ENCODE data around the gene CHKB. TPM values are rescaled to one million over a fixed set of nuclear protein-coding genes. Genes with fewer than 3 reads are reported as not detected.

CHKB gene
- polyA plus RNA-seq, 1 experiment = 22.5 TPM

DNA sequence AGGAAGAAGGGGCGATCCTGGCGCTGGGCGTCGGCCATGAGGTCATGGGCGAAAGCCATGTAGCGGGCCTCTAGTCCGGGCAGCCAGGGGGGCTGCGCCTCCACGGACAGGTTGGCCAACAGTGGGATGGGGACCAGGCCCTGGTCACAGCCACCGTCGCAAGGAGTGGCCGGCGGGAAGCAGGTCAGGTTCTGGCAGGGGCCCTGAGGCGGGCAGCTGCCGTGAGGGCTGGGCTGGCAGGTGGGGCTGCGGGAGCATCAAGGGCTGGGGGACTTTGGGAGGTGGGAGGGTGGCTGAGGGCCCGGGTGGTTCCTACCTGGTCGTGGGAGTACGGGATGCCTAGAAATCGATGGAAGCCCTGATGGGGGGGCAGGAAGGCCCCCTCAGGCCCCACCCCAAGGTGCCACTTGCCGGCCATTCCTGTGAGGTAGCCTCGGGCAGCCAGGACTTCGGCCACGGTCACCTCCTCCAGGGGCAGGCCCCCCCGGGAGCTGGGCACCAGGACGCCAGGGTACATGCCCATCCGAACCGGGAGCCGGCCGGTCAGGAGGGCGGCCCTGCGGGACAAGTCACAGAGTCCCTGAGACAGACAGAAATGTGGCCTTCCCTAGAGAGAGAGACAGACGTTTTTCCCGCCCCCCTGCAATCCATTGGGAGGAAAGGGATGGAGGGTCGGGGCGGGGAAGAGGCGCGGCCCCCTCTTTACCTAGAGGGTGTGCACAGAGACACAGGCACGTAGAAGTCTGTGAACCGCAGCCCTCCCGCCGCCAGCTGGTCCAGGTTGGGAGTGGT, 44.4 kb upstream of the CHKB start:
- Histone ChIP-seq H3K27ac (ENCODE audit: low read depth, low read length) (no peak overlapping the region), H3K27me3 (ENCODE audit: control insufficient read depth, insufficient read depth, low read length) (peaks cover 3% of the 10 kb centered on the region), H3K4me3 (ENCODE audit: low read depth, low read length) (peak overlapping the region; percentile 84), H3K9me3 (ENCODE audit: control insufficient read depth, insufficient read depth, low read length) (no peaks in the 10 kb centered on the region; the same call in 1 of the 2 replicates)
- no peak for DNase-seq (ENCODE audit: low read depth, low spot score)
- TF ChIP-seq, protein P1, sequence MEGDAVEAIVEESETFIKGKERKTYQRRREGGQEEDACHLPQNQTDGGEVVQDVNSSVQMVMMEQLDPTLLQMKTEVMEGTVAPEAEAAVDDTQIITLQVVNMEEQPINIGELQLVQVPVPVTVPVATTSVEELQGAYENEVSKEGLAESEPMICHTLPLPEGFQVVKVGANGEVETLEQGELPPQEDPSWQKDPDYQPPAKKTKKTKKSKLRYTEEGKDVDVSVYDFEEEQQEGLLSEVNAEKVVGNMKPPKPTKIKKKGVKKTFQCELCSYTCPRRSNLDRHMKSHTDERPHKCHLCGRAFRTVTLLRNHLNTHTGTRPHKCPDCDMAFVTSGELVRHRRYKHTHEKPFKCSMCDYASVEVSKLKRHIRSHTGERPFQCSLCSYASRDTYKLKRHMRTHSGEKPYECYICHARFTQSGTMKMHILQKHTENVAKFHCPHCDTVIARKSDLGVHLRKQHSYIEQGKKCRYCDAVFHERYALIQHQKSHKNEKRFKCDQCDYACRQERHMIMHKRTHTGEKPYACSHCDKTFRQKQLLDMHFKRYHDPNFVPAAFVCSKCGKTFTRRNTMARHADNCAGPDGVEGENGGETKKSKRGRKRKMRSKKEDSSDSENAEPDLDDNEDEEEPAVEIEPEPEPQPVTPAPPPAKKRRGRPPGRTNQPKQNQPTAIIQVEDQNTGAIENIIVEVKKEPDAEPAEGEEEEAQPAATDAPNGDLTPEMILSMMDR (IDR thresholded peaks at IDR 0.05; ENCODE audit: low read depth, low read length) = no peak
- ChIA-PET POLR2A (interaction anchor here (1.5 kb wide), 1 partner anchor 101 kb away, joined by 11 read pairs; the partner anchor contains the start of gene SCO2), CTCF (interaction anchor here (0.8 to 1.7 kb wide), 5 partner anchors 64 to 101 kb away, joined by 3 to 7 read pairs (median 4); partner anchors contain the start of genes SCO2 and SYCE3)

DNA sequence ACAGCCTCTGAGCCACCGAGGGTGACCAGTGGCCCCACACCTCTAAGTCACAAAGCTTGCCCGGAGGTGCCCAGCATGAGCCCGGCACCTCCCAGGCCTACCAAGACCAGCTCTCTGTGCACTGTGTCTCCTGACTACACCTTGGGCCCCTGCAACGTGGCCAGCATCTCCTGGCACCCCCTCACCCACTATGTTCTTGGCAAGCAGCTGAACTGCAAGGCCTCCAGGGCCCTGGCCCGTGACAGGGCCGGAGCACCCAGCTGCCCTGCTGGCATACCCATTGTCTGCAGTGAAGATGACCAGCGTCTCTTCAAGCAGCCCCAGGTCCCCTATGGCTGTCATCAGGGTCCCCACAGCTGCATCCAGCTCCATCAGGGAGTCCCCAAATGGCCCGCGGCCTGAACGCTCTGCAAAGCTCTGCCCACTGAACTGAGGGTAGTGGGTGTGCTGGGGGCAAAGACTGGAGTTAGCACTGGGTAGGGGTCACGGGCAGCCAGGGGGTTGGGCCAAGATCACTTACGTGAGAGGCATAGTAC, 43.7 kb upstream of the CHKB start:
- TF ChIP-seq, protein P1 (IDR thresholded peaks at IDR 0.05; ENCODE audit: low read depth, low read length) = no peak
- ChIA-PET CTCF (interaction anchor here (0.9 kb wide), 1 partner anchor 101 kb away, joined by 3 read pairs; the partner anchor contains the start of gene SCO2), POLR2A (no interaction called here)
- H3K27me3 ChIP-seq (ENCODE audit: control insufficient read depth, insufficient read depth, low read length) = peaks cover 3% of the 10 kb centered on the region
- no peaks in the 10 kb centered on the region; the same call in 1 of the 2 replicates for H3K9me3 ChIP-seq (ENCODE audit: control insufficient read depth, insufficient read depth, low read length)
- no peak overlapping the region for H3K4me3 ChIP-seq (ENCODE audit: low read depth, low read length)
- H3K27ac ChIP-seq (ENCODE audit: low read depth, low read length) = no peak overlapping the region
- DNase-seq (ENCODE audit: low read depth, low spot score) = no peak

DNA sequence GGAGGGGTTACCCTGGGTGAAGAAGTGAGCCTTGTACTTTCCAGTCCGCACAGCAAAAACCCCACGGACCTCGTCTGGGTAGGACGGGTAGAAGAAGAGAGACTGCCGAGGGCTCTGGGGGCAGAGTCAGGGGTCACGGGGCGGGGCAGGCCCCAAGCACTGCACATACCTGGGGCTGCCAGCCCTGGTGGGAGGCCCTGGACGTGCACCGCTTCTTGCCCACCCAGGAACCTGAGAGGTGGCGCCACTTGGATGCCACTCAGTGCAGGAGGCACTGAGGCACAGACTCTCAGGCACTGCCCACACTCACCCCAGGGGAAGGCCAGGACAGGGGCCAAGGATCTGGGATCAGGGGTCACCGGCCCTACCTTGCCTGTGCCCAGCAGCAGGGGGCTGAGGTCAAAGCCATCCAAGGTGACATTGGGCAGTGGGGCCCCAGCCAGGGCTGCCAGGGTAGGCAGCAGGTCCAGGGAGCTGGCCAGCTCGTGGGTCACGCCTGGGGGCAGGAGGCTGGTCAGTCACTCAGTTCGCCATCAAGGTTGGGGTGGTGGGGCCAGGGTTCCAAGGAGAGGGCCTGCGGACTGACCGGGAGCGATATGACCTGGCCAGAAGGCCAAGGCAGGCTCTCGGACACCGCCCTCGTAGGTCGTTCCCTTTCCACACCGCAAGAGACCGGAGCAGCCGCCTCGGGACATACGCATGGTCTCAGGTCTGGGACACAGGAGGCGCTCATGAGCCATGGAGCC, 43.1 kb upstream of the CHKB start:
- Histone ChIP-seq H3K27ac (ENCODE audit: low read depth, low read length) (no peak overlapping the region), H3K27me3 (ENCODE audit: control insufficient read depth, insufficient read depth, low read length) (peaks cover 6% of the 10 kb centered on the region), H3K9me3 (ENCODE audit: control insufficient read depth, insufficient read depth, low read length) (no peaks in the 10 kb centered on the region; the same call in 1 of the 2 replicates), H3K4me3 (ENCODE audit: low read depth, low read length) (no peak overlapping the region)
- ChIA-PET POLR2A (no interaction called here), CTCF (interaction anchor here (0.9 kb wide), 1 partner anchor 100 kb away, joined by 3 read pairs; the partner anchor contains the start of gene SCO2)
- no peak for DNase-seq (ENCODE audit: low read depth, low spot score)
- TF ChIP-seq, protein P1 (IDR thresholded peaks at IDR 0.05; ENCODE audit: low read depth, low read length) = no peak

DNA sequence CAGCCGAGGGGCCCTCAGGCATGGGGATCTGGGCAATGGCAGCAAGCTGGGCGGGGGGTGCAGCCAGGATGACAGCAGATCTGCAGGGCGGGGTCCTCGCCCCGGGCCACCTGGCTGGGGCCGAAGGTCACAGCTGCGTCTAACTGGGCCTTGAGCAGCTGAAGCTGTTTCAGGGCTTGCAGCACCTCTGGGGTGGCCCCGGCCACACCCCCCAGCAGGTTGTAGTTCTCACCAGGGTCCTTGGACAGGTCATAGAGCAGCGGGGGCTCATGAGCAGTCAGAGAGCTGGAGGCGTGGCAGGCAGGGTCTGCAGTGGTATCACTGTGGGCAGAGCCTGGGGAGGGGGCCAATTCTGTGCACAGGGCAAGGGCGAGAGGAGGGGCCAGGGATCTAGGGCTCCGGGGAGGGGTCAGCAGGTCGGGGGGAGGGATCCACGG, 42.5 kb upstream of the CHKB start:
- Histone ChIP-seq H3K27ac (ENCODE audit: low read depth, low read length) (no peak overlapping the region), H3K9me3 (ENCODE audit: control insufficient read depth, insufficient read depth, low read length) (no peaks in the 10 kb centered on the region; the same call in 1 of the 2 replicates), H3K27me3 (ENCODE audit: control insufficient read depth, insufficient read depth, low read length) (peaks cover 6% of the 10 kb centered on the region), H3K4me3 (ENCODE audit: low read depth, low read length) (no peak overlapping the region)
- TF ChIP-seq, protein P1 (IDR thresholded peaks at IDR 0.05; ENCODE audit: low read depth, low read length) = no peak
- no peak for DNase-seq (ENCODE audit: low read depth, low spot score)
- POLR2A ChIA-PET = no interaction called here
- CTCF ChIA-PET = no interaction called here

Measured in AG04450 (cell line).